GM12801 (cell line): ENCODE measurements around the gene RANBP6.

Experiments
- TF ChIP-seq, protein P1 (sequence below): IDR thresholded peaks from one replicate; pipeline ENCODE4 v1.5.1; 2011; ENCODE audit warnings: control low read depth; ENCODE audit not compliant: insufficient read length; ENCODE audit errors: extremely low read depth

The RANBP6 gene

DNA sequence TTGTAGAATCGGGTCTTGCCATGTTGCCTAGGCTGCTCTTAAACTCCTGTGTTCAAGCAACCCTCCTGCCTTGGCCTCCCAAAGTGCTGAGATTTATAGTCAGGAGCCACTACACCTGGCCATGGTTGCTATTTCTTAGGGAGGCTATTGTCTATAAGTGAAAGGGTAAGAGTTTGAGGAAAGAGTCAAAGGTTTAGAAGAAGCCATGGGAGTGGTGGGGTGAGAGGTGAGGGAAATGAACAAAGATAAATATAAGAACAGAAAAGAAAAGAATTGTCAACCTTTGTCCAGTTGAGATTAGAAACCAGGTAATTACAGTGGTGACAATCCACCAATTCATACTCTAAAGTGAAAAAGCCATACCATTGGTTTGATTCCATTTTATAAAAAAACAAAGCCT, 32.6 kb upstream of the RANBP6 start:
- TF ChIP-seq, protein P1, sequence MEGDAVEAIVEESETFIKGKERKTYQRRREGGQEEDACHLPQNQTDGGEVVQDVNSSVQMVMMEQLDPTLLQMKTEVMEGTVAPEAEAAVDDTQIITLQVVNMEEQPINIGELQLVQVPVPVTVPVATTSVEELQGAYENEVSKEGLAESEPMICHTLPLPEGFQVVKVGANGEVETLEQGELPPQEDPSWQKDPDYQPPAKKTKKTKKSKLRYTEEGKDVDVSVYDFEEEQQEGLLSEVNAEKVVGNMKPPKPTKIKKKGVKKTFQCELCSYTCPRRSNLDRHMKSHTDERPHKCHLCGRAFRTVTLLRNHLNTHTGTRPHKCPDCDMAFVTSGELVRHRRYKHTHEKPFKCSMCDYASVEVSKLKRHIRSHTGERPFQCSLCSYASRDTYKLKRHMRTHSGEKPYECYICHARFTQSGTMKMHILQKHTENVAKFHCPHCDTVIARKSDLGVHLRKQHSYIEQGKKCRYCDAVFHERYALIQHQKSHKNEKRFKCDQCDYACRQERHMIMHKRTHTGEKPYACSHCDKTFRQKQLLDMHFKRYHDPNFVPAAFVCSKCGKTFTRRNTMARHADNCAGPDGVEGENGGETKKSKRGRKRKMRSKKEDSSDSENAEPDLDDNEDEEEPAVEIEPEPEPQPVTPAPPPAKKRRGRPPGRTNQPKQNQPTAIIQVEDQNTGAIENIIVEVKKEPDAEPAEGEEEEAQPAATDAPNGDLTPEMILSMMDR, result no peak

DNA sequence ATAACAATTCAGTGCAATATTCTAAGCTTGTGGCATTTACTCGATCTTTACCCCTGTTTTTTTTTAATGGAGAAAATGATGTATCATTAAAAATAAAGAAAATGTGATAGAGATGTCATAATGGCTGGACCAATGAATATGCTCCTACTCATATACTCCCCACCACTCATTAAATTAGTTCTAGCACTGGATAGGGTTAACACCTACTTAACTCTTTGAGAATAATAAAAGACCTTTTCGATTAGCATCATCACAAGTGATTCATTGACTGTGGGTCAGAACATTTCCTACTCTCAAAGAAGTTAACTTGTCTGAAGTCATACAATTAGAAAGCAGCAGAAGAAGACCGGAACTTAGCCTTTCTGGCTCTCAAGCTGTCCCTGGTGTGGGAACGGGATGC, 31.6 kb upstream of the RANBP6 start:
- TF ChIP-seq, protein P1, result no peak

DNA sequence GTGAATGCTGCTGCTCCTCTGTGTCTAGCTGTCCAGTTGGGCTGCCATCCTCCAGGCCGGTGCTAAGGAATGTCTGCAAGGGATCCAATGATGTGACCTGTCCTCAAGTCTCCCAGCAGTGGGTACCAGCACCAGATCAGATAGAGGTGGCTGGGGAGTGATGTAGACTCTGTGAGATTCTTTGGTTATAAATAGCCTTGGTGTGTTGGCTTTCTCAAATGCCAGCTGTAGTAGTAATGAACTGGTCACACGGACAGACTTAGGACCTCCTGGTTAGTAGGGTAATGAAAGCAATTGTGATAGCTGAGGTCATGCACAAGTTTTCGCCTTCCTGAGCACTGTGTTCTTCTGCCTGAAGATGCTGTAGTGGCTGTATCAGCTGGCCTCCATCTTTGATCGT, 29.9 kb upstream of the RANBP6 start:
- TF ChIP-seq, protein P1, result no peak

DNA sequence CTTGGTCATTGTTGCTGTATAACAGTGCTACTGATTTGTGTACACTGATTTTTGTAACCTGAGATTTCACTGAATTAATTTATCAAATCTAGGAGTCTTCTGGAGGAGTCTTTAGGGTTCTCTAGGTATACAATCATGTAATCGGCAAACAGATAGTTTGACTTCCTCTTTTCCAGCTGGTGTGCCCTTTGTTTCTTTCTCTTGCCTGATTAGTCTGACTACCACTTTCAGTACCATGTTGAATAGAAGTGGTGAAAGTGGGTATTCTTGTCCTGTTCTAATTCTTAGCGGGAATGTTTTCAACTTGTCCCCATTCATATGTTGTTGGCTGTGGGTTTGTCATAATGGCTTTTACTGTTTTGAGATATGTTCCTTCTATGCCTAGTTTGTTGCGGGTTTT, 24.7 kb upstream of the RANBP6 start:
- TF ChIP-seq, protein P1, result no peak

DNA sequence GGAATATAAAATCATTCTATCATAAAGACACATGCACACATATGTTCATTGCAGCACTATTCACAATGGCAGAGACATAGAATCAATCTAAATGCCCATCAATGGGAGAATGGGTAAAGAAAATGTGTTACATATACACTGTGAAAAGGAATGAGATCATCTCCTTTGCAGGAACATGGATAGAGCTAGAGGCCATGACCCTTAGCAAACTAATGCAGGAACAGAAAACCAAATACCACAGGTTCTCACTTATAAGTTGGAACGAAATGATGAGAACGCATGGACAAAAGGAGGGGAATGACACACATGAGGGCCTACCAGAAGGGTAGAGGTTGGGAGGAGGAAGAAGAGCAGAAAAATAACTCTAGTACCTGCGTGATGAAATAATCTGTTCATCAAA, 21.0 kb upstream of the RANBP6 start:
- TF ChIP-seq, protein P1, result no peak

DNA sequence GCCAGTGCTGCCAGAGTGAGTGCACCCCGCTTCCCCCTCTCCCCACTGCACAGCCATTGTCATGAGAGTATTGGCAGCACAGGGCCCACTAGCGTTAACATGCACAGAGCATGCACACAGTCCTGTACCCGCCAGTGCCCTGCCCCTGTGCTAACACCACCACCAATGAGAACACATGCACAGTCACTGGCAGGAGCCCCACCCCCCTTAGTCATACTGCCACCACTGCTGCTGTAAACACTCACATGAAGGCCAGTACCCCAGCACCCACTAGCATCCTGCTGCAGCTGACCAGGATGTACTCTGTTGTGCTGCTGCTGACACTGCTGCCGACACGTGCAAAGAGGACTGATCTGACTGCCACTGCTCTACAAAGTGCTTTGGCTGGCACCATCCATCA, 19.5 kb upstream of the RANBP6 start:
- TF ChIP-seq, protein P1, result no peak

DNA sequence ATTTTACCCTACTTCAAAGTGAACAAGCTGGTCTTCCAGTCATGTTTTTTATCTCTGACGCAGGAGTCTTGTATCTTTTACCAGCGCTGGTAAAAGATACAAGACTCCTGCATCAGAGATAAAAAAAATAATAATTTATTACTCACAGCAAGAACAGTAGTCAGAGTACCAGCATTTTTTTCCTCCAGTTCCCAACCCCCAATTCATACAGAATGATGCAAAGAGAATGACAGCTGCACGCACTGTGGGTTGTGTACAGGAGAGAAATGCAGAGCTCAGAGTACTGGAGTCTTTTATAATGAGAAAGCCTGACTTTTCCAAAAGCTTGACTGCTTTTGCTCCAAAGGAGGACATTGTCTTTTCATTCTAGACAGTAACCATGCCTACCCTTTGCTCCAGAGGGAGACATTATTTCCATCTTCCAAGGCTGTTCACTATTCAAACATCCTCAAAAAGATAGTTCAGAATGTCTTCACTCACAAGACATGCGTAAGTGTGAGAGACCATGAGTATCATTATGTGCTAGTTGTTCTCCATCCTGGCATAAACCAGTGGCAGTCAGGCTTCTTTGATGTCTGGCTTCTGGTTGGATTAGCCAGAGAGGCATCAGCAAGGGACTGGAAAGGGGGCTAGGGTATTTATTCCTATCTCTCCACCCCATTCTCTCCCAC, 14.3 kb upstream of the RANBP6 start:
- TF ChIP-seq, protein P1, result no peak

DNA sequence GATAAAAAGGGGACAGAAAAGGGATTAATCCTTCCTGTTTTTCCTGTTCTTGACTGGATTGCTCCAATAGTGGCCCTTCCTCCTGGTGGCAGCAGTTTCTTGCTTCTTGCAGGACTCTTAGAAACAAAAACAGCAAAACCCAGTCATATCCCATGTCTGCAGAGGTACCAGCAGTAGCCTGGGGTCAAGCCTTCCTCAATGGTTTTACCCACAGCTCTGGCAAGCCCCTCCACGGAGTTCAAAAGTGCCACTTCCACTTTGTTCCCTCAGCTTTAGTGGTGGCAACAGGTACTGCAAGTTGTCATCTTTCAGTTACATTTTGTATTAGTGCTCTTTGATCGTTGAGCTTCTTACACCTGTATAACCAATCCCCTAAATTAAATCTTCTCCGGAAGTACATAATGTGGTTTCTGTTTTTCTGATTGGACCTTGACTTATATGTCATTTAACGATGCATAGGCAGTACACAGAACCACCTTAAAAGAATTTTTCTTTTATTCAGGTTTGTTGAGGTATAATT, 8.7 kb upstream of the RANBP6 start:
- TF ChIP-seq, protein P1, result no peak
